ENCODE data around the gene LHFPL2. TPM values are rescaled to one million over a fixed set of nuclear protein-coding genes. Genes with fewer than 3 reads are reported as not detected.

Gene LHFPL2
- total RNA-seq, 4 donors from 2014 or later: 10.3 to 11.6 (median 10.8) TPM

- H3K27ac ChIP-seq: peak overlapping the region; percentile 84
- H3K4me3 ChIP-seq: no peak overlapping the region
- H3K4me1 ChIP-seq: peaks cover 28% of the 10 kb centered on the region
- TF ChIP-seq EP300 (IDR thresholded peaks at IDR 0.05) (no peak), POLR2AphosphoS5 (IDR thresholded peaks at IDR 0.05) (peak in 2 of 3 donors; percentile 61 to 75)
- 79% methylated on average over 20 of the region's 21 CpGs for WGBS
- DNase-seq (ENCODE audit: low spot score in 2 of 2): peak; percentile 93
- no peaks in the 10 kb centered on the region for H3K27me3 ChIP-seq
- H3K36me3 ChIP-seq: no peaks in the 10 kb centered on the region
- H3K9me3 ChIP-seq: no peaks in the 10 kb centered on the region
Observed at GRCh38 chr5:78547731-78548615, 100.6 kb downstream of the LHFPL2 start.

- 69% methylated on average over 5 of the region's 5 CpGs for WGBS
- peaks cover 28% of the 10 kb centered on the region for H3K4me1 ChIP-seq
- DNase-seq (ENCODE audit: low spot score in 2 of 2): no peak
- H3K36me3 ChIP-seq: no peaks in the 10 kb centered on the region
- no peaks in the 10 kb centered on the region for H3K27me3 ChIP-seq
- H3K4me3 ChIP-seq: no peak overlapping the region
- H3K27ac ChIP-seq: peak overlapping the region; percentile 84
- H3K9me3 ChIP-seq: no peaks in the 10 kb centered on the region
- TF ChIP-seq, protein P1, sequence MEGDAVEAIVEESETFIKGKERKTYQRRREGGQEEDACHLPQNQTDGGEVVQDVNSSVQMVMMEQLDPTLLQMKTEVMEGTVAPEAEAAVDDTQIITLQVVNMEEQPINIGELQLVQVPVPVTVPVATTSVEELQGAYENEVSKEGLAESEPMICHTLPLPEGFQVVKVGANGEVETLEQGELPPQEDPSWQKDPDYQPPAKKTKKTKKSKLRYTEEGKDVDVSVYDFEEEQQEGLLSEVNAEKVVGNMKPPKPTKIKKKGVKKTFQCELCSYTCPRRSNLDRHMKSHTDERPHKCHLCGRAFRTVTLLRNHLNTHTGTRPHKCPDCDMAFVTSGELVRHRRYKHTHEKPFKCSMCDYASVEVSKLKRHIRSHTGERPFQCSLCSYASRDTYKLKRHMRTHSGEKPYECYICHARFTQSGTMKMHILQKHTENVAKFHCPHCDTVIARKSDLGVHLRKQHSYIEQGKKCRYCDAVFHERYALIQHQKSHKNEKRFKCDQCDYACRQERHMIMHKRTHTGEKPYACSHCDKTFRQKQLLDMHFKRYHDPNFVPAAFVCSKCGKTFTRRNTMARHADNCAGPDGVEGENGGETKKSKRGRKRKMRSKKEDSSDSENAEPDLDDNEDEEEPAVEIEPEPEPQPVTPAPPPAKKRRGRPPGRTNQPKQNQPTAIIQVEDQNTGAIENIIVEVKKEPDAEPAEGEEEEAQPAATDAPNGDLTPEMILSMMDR (IDR thresholded peaks at IDR 0.05): no peak
Observed at GRCh38 chr5:78547183-78547582, 101.4 kb downstream of the LHFPL2 start.

DNA sequence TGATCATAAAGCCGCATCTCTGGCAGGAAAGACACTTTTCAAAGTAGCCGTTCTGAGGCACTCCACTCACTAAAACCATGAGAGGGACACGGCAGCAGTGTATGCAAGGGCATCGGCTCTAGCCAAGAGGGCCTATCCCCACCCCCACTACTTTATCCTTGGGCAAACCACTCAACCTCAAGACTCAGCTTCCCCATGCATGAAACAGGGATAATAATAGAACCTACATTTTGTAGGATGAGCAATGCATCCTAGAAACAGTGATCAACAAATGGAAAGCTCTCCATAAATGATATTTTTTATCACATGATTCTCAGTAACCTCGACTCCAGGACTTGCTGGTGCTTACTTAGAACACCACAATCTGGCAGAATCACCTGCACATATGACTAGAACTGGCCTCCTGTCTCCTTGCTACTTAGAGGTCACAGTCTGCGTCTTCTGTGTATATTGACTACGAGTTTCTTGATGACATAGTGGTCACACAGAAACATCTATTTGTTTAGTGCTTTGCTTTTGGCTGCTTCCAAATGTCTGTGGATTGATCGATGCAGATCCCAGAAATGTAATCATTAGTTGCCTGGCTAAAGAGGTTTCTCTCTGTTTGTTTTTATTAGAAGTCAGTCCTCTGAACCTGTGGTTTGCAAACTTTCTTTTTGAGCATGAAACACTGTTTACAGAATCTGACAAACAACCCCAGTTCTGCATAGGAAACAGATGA is 102.1 kb downstream of the LHFPL2 start:
- peaks cover 29% of the 10 kb centered on the region for H3K4me1 ChIP-seq
- TF ChIP-seq, protein P1 (IDR thresholded peaks at IDR 0.05): no peak
- TF ChIP-seq EP300 (IDR thresholded peaks at IDR 0.05): no peak
- no peak for TF ChIP-seq POLR2A (IDR thresholded peaks at IDR 0.05)
- TF ChIP-seq POLR2AphosphoS5 (IDR thresholded peaks at IDR 0.05): no peak
- DNase-seq (ENCODE audit: low spot score in 2 of 2): no peak
- no peak overlapping the region for H3K4me3 ChIP-seq
- 88% methylated on average over 8 of the region's 8 CpGs for WGBS
- H3K9me3 ChIP-seq: no peaks in the 10 kb centered on the region
- H3K36me3 ChIP-seq: no peaks in the 10 kb centered on the region
- H3K27ac ChIP-seq: peak overlapping the region; percentile 84
- no peaks in the 10 kb centered on the region for H3K27me3 ChIP-seq

DNA sequence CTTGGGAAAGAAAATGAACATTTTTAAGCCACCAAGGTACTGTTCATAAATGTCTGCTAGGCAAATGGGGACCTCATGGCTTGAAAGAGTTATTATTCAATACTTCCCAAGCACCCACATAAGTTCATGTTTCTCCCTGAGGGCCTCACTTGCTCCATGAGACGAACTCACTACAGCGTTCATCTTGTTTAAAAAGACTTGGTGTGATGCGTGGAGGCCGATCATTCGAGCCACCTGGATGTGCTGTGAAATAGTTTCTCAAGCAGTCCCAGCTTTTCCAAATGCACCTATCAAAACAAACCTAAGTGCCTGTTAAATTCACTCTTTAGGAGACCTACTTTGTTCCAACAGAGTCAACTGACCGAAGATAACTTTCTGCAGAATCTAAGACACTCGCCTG is 103.2 kb downstream of the LHFPL2 start:
- TF ChIP-seq, protein P1 (IDR thresholded peaks at IDR 0.05): no peak
- TF ChIP-seq POLR2A (IDR thresholded peaks at IDR 0.05) (no peak), EP300 (IDR thresholded peaks at IDR 0.05) (no peak), POLR2AphosphoS5 (IDR thresholded peaks at IDR 0.05) (no peak)
- Histone ChIP-seq H3K27me3 (no peaks in the 10 kb centered on the region), H3K36me3 (no peaks in the 10 kb centered on the region), H3K27ac (no peak overlapping the region), H3K4me1 (peaks cover 39% of the 10 kb centered on the region), H3K4me3 (no peak overlapping the region), H3K9me3 (no peaks in the 10 kb centered on the region)
- 89% methylated on average over 7 of the region's 7 CpGs for WGBS
- no peak for DNase-seq (ENCODE audit: low spot score in 2 of 2)

GRCh38 chr5:78544561-78545201 is 103.9 kb downstream of the LHFPL2 start:
- 66% methylated on average over 14 of the region's 14 CpGs for WGBS
- H3K27ac ChIP-seq: no peak overlapping the region

More at GRCh38 chr5:78544561-78545201, 103.9 kb downstream of the LHFPL2 start:
- H3K36me3 ChIP-seq: no peaks in the 10 kb centered on the region
- H3K4me3 ChIP-seq: no peak overlapping the region
- H3K4me1 ChIP-seq: peaks cover 46% of the 10 kb centered on the region
- DNase-seq (ENCODE audit: low spot score in 2 of 2): no peak
- TF ChIP-seq, protein P1 (IDR thresholded peaks at IDR 0.05): no peak
- no peak for TF ChIP-seq EP300 (IDR thresholded peaks at IDR 0.05)
- no peak for TF ChIP-seq POLR2A (IDR thresholded peaks at IDR 0.05)
- no peak for TF ChIP-seq POLR2AphosphoS5 (IDR thresholded peaks at IDR 0.05)
- no peaks in the 10 kb centered on the region for H3K27me3 ChIP-seq
- no peaks in the 10 kb centered on the region for H3K9me3 ChIP-seq

All from suprapubic skin (tissue), 4 donors.